ENCODE measurements around the gene CFAP53.
"Not testable (repeated sequence)": the region's sequence is repeated elsewhere in the genome, so short reads cannot be mapped to it uniquely, and the experiment has no call there.

Gene CFAP53

GRCh38 chr18:50289108-50289443 lies 22.8 kb upstream of the CFAP53 start:
- H3K4me3 Mint-ChIP-seq: peak overlapping the region; percentile 77 to 84 (median 80)
- no peak for TF ChIP-seq CTCF (IDR thresholded peaks at IDR 0.05; ENCODE audit: unreplicated experiment in 3 of 3)

GRCh38 chr18:50288348-50289107 lies 22.2 kb upstream of the CFAP53 start:
- Mint-ChIP-seq H3K4me1 (peaks cover 15% of the 10 kb centered on the region), H3K4me3 (peak overlapping the region; percentile 94 to 98 (median 95)), H3K36me3 (ENCODE audit: low read depth) (peaks cover 18% of the 10 kb centered on the region), H3K27ac (peak overlapping the region; percentile 31 to 97 (median 50))
- H3K27me3 Mint-ChIP-seq (ENCODE audit: low read depth); H3K9me3 Mint-ChIP-seq: not testable (repeated sequence)

More at GRCh38 chr18:50289108-50289443, 22.8 kb upstream of the CFAP53 start:
- peaks cover 15% of the 10 kb centered on the region for H3K4me1 Mint-ChIP-seq
- H3K9me3 Mint-ChIP-seq: no peaks in the 10 kb centered on the region
- H3K27ac Mint-ChIP-seq: peak overlapping the region in 2 of 3 experiments; percentile 11 to 36
- no peaks in the 10 kb centered on the region for H3K27me3 Mint-ChIP-seq (ENCODE audit: low read depth)
- peaks cover 12% of the 10 kb centered on the region for H3K36me3 Mint-ChIP-seq (ENCODE audit: low read depth)

GRCh38 chr18:50287441-50288347 lies 21.4 kb upstream of the CFAP53 start, which contains the start of gene CXXC1:
Gene CXXC1, minus strand, starts transcription at chr18:50287692. Its CDS starts 103 bp downstream, at chr18:50287589.
- H3K27me3 Mint-ChIP-seq (ENCODE audit: low read depth): no peaks in the 10 kb centered on the region
- H3K4me1 Mint-ChIP-seq: peaks cover 15% of the 10 kb centered on the region
- H3K4me3 Mint-ChIP-seq: peak within 1 kb of the TSS; percentile 94 to 98 (median 95)
- no peaks in the 10 kb centered on the region for H3K9me3 Mint-ChIP-seq
- TF ChIP-seq CTCF (IDR thresholded peaks at IDR 0.05; ENCODE audit: unreplicated experiment in 3 of 3): peak; percentile 65 to 72 (median 71)
- H3K27ac Mint-ChIP-seq: peak within 1 kb of the TSS; percentile 31 to 97 (median 50)
- peaks cover 26% of the 10 kb centered on the region for H3K36me3 Mint-ChIP-seq (ENCODE audit: low read depth)

GRCh38 chr18:50287028-50287440 lies 20.7 kb upstream of the CFAP53 start:
- H3K4me3 Mint-ChIP-seq: peak overlapping the region; percentile 94 to 98 (median 95)
- H3K4me1 Mint-ChIP-seq: peaks cover 15% of the 10 kb centered on the region
- H3K36me3 Mint-ChIP-seq (ENCODE audit: low read depth): peaks cover 31% of the 10 kb centered on the region
- TF ChIP-seq CTCF (IDR thresholded peaks at IDR 0.05; ENCODE audit: unreplicated experiment in 3 of 3): no peak
- no peaks in the 10 kb centered on the region for H3K27me3 Mint-ChIP-seq (ENCODE audit: low read depth)
- H3K9me3 Mint-ChIP-seq: no peaks in the 10 kb centered on the region
- H3K27ac Mint-ChIP-seq: peak overlapping the region; percentile 31 to 97 (median 50)

GRCh38 chr18:50286391-50287027 lies 20.2 kb upstream of the CFAP53 start:
- Mint-ChIP-seq H3K4me3 (peak overlapping the region; percentile 94 to 98 (median 95)), H3K9me3 (no peaks in the 10 kb centered on the region), H3K4me1 (peaks cover 16% of the 10 kb centered on the region), H3K36me3 (ENCODE audit: low read depth) (peaks cover 31% of the 10 kb centered on the region), H3K27ac (no peak overlapping the region), H3K27me3 (ENCODE audit: low read depth) (no peaks in the 10 kb centered on the region)
- TF ChIP-seq CTCF (IDR thresholded peaks at IDR 0.05; ENCODE audit: unreplicated experiment in 3 of 3): no peak
